Dermis microvascular lymphatic vessel endothelial cell (primary cell): ENCODE measurements around the gene CPA1. TPM values are rescaled to one million over a fixed set of nuclear protein-coding genes. Genes with fewer than 3 reads are reported as not detected.

ENCODE experiments used
- DNase-seq, 2 donors: peaks; one replicate each; pipeline versions ENCODE4 v3.0.0 to v3.0.0-alpha.2; 2010; ENCODE audit warnings: low read depth in 2 of 2
- total RNA-seq: library from RNA; depleted of rRNA; stranded (reverse); fragments of >200 nt; gene quantifications from 2 replicates; pipeline ENCODE4 v1.2.1, GENCODE V29; 2014

CPA1 gene
- total RNA-seq: not detected in 2 replicates

GRCh38 chr7:130379921-130380860 is at the start of gene CPA1:
Gene CPA1, plus strand, starts transcription at chr7:130380494. Its CDS starts 27 bp downstream, at chr7:130380521.
- DNase-seq: no peak

- DNase-seq: no peak
These were observed 47.8 kb upstream of the CPA1 start for GRCh38 chr7:130332259-130333053.

GRCh38 chr7:130333832-130334231 is 46.5 kb upstream of the CPA1 start:
- no peak for DNase-seq

- DNase-seq: no peak
These were observed 46.0 kb upstream of the CPA1 start for GRCh38 chr7:130334274-130334673.

GRCh38 chr7:130337410-130337971 is 42.8 kb upstream of the CPA1 start:
- DNase-seq: no peak

GRCh38 chr7:130338233-130338632 is 42.1 kb upstream of the CPA1 start:
- DNase-seq: no peak

- no peak for DNase-seq
These were observed 38.4 kb upstream of the CPA1 start for GRCh38 chr7:130341882-130342281.

- DNase-seq: no peak
These were observed 37.5 kb upstream of the CPA1 start for GRCh38 chr7:130342701-130343380.

- DNase-seq: no peak
These were observed 35.9 kb upstream of the CPA1 start, which contains the start of gene CPA5 for GRCh38 chr7:130344271-130344866. Gene CPA5, plus strand, starts transcription at chr7:130344816. Its CDS starts 1,670 bp downstream, at chr7:130346486.

GRCh38 chr7:130345136-130345535 is 35.2 kb upstream of the CPA1 start:
- no peak for DNase-seq

GRCh38 chr7:130345725-130346124 is 34.6 kb upstream of the CPA1 start:
- DNase-seq: no peak

- DNase-seq: no peak
These were observed 34.0 kb upstream of the CPA1 start for GRCh38 chr7:130346177-130346905.

GRCh38 chr7:130346941-130347340 is 33.4 kb upstream of the CPA1 start:
- no peak for DNase-seq

- DNase-seq: no peak
These were observed 30.1 kb upstream of the CPA1 start for GRCh38 chr7:130349911-130350782.

- DNase-seq: peak; percentile 37 to 62
These were observed 29.1 kb upstream of the CPA1 start for GRCh38 chr7:130350945-130351790.

GRCh38 chr7:130351791-130352090 is 28.6 kb upstream of the CPA1 start:
- DNase-seq: no peak

GRCh38 chr7:130352194-130353074 is 27.9 kb upstream of the CPA1 start:
- DNase-seq: peak in 1 of 2 donors; percentile 23

GRCh38 chr7:130353196-130353595 is 27.1 kb upstream of the CPA1 start:
- no peak for DNase-seq
